ENCODE results near the gene MCM10. TPM values are rescaled to one million over a fixed set of nuclear protein-coding genes. Genes with fewer than 3 reads are reported as not detected.

The MCM10 gene
- total and polyA plus RNA-seq, 2 of the 8 experiments (the other 6 are each of a cell fraction or from before 2014, with no cell fraction given) = 9.8 to 60.3 TPM

GRCh38 chr10:13139676-13140075, 21.7 kb upstream of the MCM10 start:
- no peak for TF ChIP-seq POLR2AphosphoS5 (IDR thresholded peaks at IDR 0.05; ENCODE audit: low read depth, low read length)
- TF ChIP-seq CTBP2 (IDR thresholded peaks at IDR 0.05; ENCODE audit: borderline replicate concordance, insufficient read depth, insufficient read length, low read length) = no peak
- no peak for TF ChIP-seq KDM1A (IDR thresholded peaks at IDR 0.05; ENCODE audit: borderline replicate concordance, low read length)
- TF ChIP-seq BCL11A (IDR thresholded peaks at IDR 0.05; ENCODE audit: low read depth in 2 of 2, low read length in 2 of 2) = no peak
- H4K8ac ChIP-seq (ENCODE audit: extremely low read depth, insufficient read depth, low read length) = no peak overlapping the region
- no peaks in the 10 kb centered on the region for H3K9me3 ChIP-seq (ENCODE audit: insufficient read depth in 2 of 2, low read depth in 1 of 2, low read length in 1 of 2)
- no peak overlapping the region for H4K91ac ChIP-seq (replicated peaks; ENCODE audit: insufficient read length, low read length)
- DNase-seq (ENCODE audit: low read depth in 1 of 2, low spot score in 2 of 2) = no peak
- no peak overlapping the region for H2AK5ac ChIP-seq (ENCODE audit: low read depth, low read length)
- H3K27ac ChIP-seq (ENCODE audit: low read depth, low read length) = no peak overlapping the region
- ChIA-PET POLR2A (ENCODE audit: partially characterized antibody) (interaction anchor here (1.2 kb wide), 1 partner anchor 28 kb away, joined by 3 read pairs; no protein-coding TSS in a partner anchor), CTCF (ENCODE audit: partially characterized antibody) (no interaction called here)
- H3K79me1 ChIP-seq (ENCODE audit: low read depth, low read length) = no peaks in the 10 kb centered on the region
- H3K36me3 ChIP-seq (ENCODE audit: control insufficient read depth in 2 of 4, insufficient read depth in 4 of 4, low read length in 3 of 4) = peaks cover 0 to 11% (median 6%) of the 10 kb centered on the region in 4 experiments; a peak in 5 of 8 replicates
- no peak overlapping the region for H2BK5ac ChIP-seq (ENCODE audit: low read depth, low read length)
- H3K4me2 ChIP-seq (ENCODE audit: insufficient read depth in 1 of 2, low read depth in 2 of 2, low read length in 2 of 2) = no peak overlapping the region; a peak in 1 of 4 replicates
- no peak overlapping the region for H3K4me3 ChIP-seq (ENCODE audit: extremely low read depth in 1 of 4, insufficient read depth in 2 of 4, low read depth in 3 of 4, low read length in 4 of 4)
- H2BK12ac ChIP-seq (ENCODE audit: low read depth, low read length) = no peak overlapping the region
- no peak overlapping the region for H3K4ac ChIP-seq (replicated peaks; ENCODE audit: insufficient read length, low read depth, low read length)
- no peaks in the 10 kb centered on the region for H4K20me1 ChIP-seq (replicated peaks in 1 of 2; ENCODE audit: control insufficient read depth in 1 of 2, insufficient read depth in 2 of 2, low read length in 2 of 2)
- no peaks in the 10 kb centered on the region for H3K23me2 ChIP-seq (ENCODE audit: low read depth, low read length)
- H3K79me2 ChIP-seq (ENCODE audit: control insufficient read depth in 1 of 2, insufficient read depth in 2 of 2, low read length in 2 of 2) = no peaks in the 10 kb centered on the region
- peak overlapping the region; percentile 77; the same call in 1 of the 2 replicates for H2BK20ac ChIP-seq (ENCODE audit: low read length)
- no peak overlapping the region for H2AFZ ChIP-seq (ENCODE audit: low read length)
- no peaks in the 10 kb centered on the region for H3K27me3 ChIP-seq (replicated peaks in 1 of 4; ENCODE audit: control insufficient read depth in 3 of 4, extremely low read depth in 1 of 4, insufficient read depth in 3 of 4, low read length in 3 of 4)
- no peak overlapping the region for H4K5ac ChIP-seq (ENCODE audit: insufficient read length, low read depth, low read length)
- H3K23ac ChIP-seq (ENCODE audit: insufficient read length) = no peak overlapping the region
- FAIRE-seq = no peak
- no peak overlapping the region; the same call in 1 of the 2 replicates for H3K18ac ChIP-seq (ENCODE audit: extremely low read depth, low read length)
- no peak overlapping the region for H3K56ac ChIP-seq (replicated peaks; ENCODE audit: insufficient read length, low read depth, low read length)
- peaks cover 0 to 8% (median 2%) of the 10 kb centered on the region in 4 experiments; a peak in 3 of 7 replicates for H3K4me1 ChIP-seq (replicated peaks in 1 of 4; ENCODE audit: control insufficient read depth in 3 of 4, insufficient read depth in 4 of 4, low read length in 3 of 4)
- H2BK15ac ChIP-seq (ENCODE audit: low read length) = no peak overlapping the region
- H3K9ac ChIP-seq (replicated peaks in 1 of 4; ENCODE audit: extremely low read depth in 1 of 4, low read depth in 3 of 4, low read length in 3 of 4) = no peak overlapping the region
- H3K14ac ChIP-seq (ENCODE audit: insufficient read length) = no peak overlapping the region
- no peak overlapping the region for H2BK120ac ChIP-seq (replicated peaks; ENCODE audit: low read depth, low read length)
- WGBS, 2 experiments (ENCODE audit: extremely low coverage in 1 of 2, insufficient coverage in 1 of 2, insufficient read length in 1 of 2, insufficient replicate concordance in 2 of 2, low coverage in 1 of 2, low lambda C conversion rate in 2 of 2, missing lambda C conversion rate in 1 of 2) = 95% methylated on average over 2 of the region's 2 CpGs; no CpG with 5 or more reads in 1 of the 2 experiments

Data from H1 (cell line).